ENCODE measurements around the gene STXBP5.

GRCh38 chr6:147268254-147268653 is 64.0 kb downstream of the STXBP5 start:
- TF ChIP-seq CTCF (IDR thresholded peaks at IDR 0.05) = no peak
- TF ChIP-seq POLR2A (IDR thresholded peaks at IDR 0.05) = no peak
- no peak for TF ChIP-seq EP300 (IDR thresholded peaks at IDR 0.05)

Data from ovary (tissue), 3 donors.